ENCODE data around the gene TMCO2. TPM values are rescaled to one million over a fixed set of nuclear protein-coding genes. Genes with fewer than 3 reads are reported as not detected.

TMCO2 gene
- total RNA-seq, 1 donor: not detected

GRCh38 chr1:40267767-40268187, 20.0 kb downstream of the TMCO2 start:
- peaks cover 55% of the 10 kb centered on the region for H3K36me3 ChIP-seq (ENCODE audit: insufficient read depth, low read length)

GRCh38 chr1:40268211-40268610, 20.5 kb downstream of the TMCO2 start:
- H3K4me2 ChIP-seq (ENCODE audit: insufficient read depth, low read length): peak overlapping the region; percentile 64
- H3K36me3 ChIP-seq (ENCODE audit: insufficient read depth, low read length): peaks cover 54% of the 10 kb centered on the region
- H3K4me3 ChIP-seq (ENCODE audit: insufficient read depth, low read length): no peak overlapping the region
- peak overlapping the region; percentile 98 for H3K27ac ChIP-seq (ENCODE audit: low read depth, low read length)
- H3K79me2 ChIP-seq (ENCODE audit: insufficient read depth, low read length): peaks cover 40% of the 10 kb centered on the region
- TF ChIP-seq CTCF (IDR thresholded peaks at IDR 0.05; ENCODE audit: extremely low read depth, low read depth, low read length): no peak
- DNase-seq (ENCODE audit: insufficient read length, low spot score, missing footprints): no peak
- H2AFZ ChIP-seq (ENCODE audit: low read length): no peak overlapping the region
- H3K9me3 ChIP-seq (ENCODE audit: low read depth, low read length): no peaks in the 10 kb centered on the region
- H3K4me1 ChIP-seq (ENCODE audit: insufficient read depth, low read length): peaks cover 38% of the 10 kb centered on the region
- H4K20me1 ChIP-seq (ENCODE audit: insufficient read depth, low read length): peaks cover 9% of the 10 kb centered on the region
- no peaks in the 10 kb centered on the region for H3K27me3 ChIP-seq (ENCODE audit: insufficient read depth, low read length)

More at GRCh38 chr1:40267767-40268187, 20.0 kb downstream of the TMCO2 start:
- Histone ChIP-seq H4K20me1 (ENCODE audit: insufficient read depth, low read length) (peaks cover 9% of the 10 kb centered on the region), H3K27me3 (ENCODE audit: insufficient read depth, low read length) (no peaks in the 10 kb centered on the region), H3K4me3 (ENCODE audit: insufficient read depth, low read length) (no peak overlapping the region), H3K4me1 (ENCODE audit: insufficient read depth, low read length) (peaks cover 38% of the 10 kb centered on the region), H3K79me2 (ENCODE audit: insufficient read depth, low read length) (peaks cover 41% of the 10 kb centered on the region), H3K4me2 (ENCODE audit: insufficient read depth, low read length) (peak overlapping the region; percentile 64), H3K27ac (ENCODE audit: low read depth, low read length) (peak overlapping the region; percentile 98), H3K9me3 (ENCODE audit: low read depth, low read length) (no peaks in the 10 kb centered on the region), H2AFZ (ENCODE audit: low read length) (no peak overlapping the region)
- DNase-seq (ENCODE audit: insufficient read length, low spot score, missing footprints): peak; percentile 89
- TF ChIP-seq CTCF (IDR thresholded peaks at IDR 0.05; ENCODE audit: extremely low read depth, low read depth, low read length): no peak

GRCh38 chr1:40270152-40270834, 22.6 kb downstream of the TMCO2 start:
- Histone ChIP-seq H4K20me1 (ENCODE audit: insufficient read depth, low read length) (peaks cover 10% of the 10 kb centered on the region), H3K4me2 (ENCODE audit: insufficient read depth, low read length) (peak overlapping the region; percentile 42), H3K9me3 (ENCODE audit: low read depth, low read length) (no peaks in the 10 kb centered on the region), H3K36me3 (ENCODE audit: insufficient read depth, low read length) (peaks cover 47% of the 10 kb centered on the region), H2AFZ (ENCODE audit: low read length) (no peak overlapping the region), H3K4me3 (ENCODE audit: insufficient read depth, low read length) (no peak overlapping the region), H3K27ac (ENCODE audit: low read depth, low read length) (peak overlapping the region; percentile 74), H3K79me2 (ENCODE audit: insufficient read depth, low read length) (peaks cover 27% of the 10 kb centered on the region), H3K4me1 (ENCODE audit: insufficient read depth, low read length) (peaks cover 38% of the 10 kb centered on the region), H3K27me3 (ENCODE audit: insufficient read depth, low read length) (no peaks in the 10 kb centered on the region)
- no peak for TF ChIP-seq CTCF (IDR thresholded peaks at IDR 0.05; ENCODE audit: extremely low read depth, low read depth, low read length)
- DNase-seq (ENCODE audit: insufficient read length, low spot score, missing footprints): peak; percentile 58

- Histone ChIP-seq H3K4me1 (ENCODE audit: insufficient read depth, low read length) (peaks cover 20% of the 10 kb centered on the region), H3K79me2 (ENCODE audit: insufficient read depth, low read length) (peaks cover 28% of the 10 kb centered on the region), H4K20me1 (ENCODE audit: insufficient read depth, low read length) (peaks cover 6% of the 10 kb centered on the region), H3K9me3 (ENCODE audit: low read depth, low read length) (no peaks in the 10 kb centered on the region), H3K27me3 (ENCODE audit: insufficient read depth, low read length) (no peaks in the 10 kb centered on the region), H3K4me2 (ENCODE audit: insufficient read depth, low read length) (no peak overlapping the region), H2AFZ (ENCODE audit: low read length) (no peak overlapping the region), H3K27ac (ENCODE audit: low read depth, low read length) (no peak overlapping the region), H3K4me3 (ENCODE audit: insufficient read depth, low read length) (no peak overlapping the region), H3K36me3 (ENCODE audit: insufficient read depth, low read length) (peaks cover 56% of the 10 kb centered on the region)
- TF ChIP-seq CTCF (IDR thresholded peaks at IDR 0.05; ENCODE audit: extremely low read depth, low read depth, low read length): no peak
- no peak for DNase-seq (ENCODE audit: insufficient read length, low spot score, missing footprints)
Measured at GRCh38 chr1:40272653-40273213, 25.0 kb downstream of the TMCO2 start.

Measured in osteoblast (primary cell).